HUDEP-2 (cell line): ENCODE results near the gene CDC7.

ENCODE experiments used
- DNase-seq, 76 experiments: peaks; one replicate each; lab custom pipeline; 2025; ENCODE audit not compliant: unreplicated experiment in 76 of 76; lab: John Stamatoyannopoulos, UW

The CDC7 gene

GRCh38 chr1:91546301-91546581, 45.6 kb downstream of the CDC7 start:
- no peak for DNase-seq

- DNase-seq: no peak
These were observed 46.2 kb downstream of the CDC7 start for GRCh38 chr1:91546876-91547275.

- no peak for DNase-seq
These were observed 47.9 kb downstream of the CDC7 start for GRCh38 chr1:91548376-91549040.

- DNase-seq: no peak
These were observed 48.5 kb downstream of the CDC7 start for GRCh38 chr1:91549041-91549735.

- no peak for DNase-seq
These were observed 50.3 kb downstream of the CDC7 start for GRCh38 chr1:91550961-91551360.

- no peak for DNase-seq
These were observed 51.4 kb downstream of the CDC7 start for GRCh38 chr1:91552091-91552490.

GRCh38 chr1:91552596-91552995, 51.9 kb downstream of the CDC7 start:
- DNase-seq: no peak

GRCh38 chr1:91553177-91553591, 52.5 kb downstream of the CDC7 start:
- no peak for DNase-seq

- DNase-seq: no peak
These were observed 54.6 kb downstream of the CDC7 start for GRCh38 chr1:91555074-91555730.

- no peak for DNase-seq
These were observed 55.3 kb downstream of the CDC7 start for GRCh38 chr1:91555821-91556531.

- no peak for DNase-seq
These were observed 55.9 kb downstream of the CDC7 start for GRCh38 chr1:91556556-91556955.

GRCh38 chr1:91557039-91557690, 56.5 kb downstream of the CDC7 start:
- DNase-seq: no peak

GRCh38 chr1:91557826-91558225, 57.2 kb downstream of the CDC7 start:
- no peak for DNase-seq

GRCh38 chr1:91559046-91559750, 58.5 kb downstream of the CDC7 start:
- DNase-seq: no peak

- no peak for DNase-seq
These were observed 59.4 kb downstream of the CDC7 start for GRCh38 chr1:91559838-91560565.

GRCh38 chr1:91564888-91565701, 64.4 kb downstream of the CDC7 start:
- no peak for DNase-seq

GRCh38 chr1:91567583-91567982, 66.9 kb downstream of the CDC7 start:
- no peak for DNase-seq

GRCh38 chr1:91568261-91568660, 67.6 kb downstream of the CDC7 start:
- DNase-seq: no peak
